ENCODE measurements around the gene RTEL1.
"Not testable (repeated sequence)": the region's sequence is repeated elsewhere in the genome, so short reads cannot be mapped to it uniquely, and the experiment has no call there.

Gene RTEL1, protein sequence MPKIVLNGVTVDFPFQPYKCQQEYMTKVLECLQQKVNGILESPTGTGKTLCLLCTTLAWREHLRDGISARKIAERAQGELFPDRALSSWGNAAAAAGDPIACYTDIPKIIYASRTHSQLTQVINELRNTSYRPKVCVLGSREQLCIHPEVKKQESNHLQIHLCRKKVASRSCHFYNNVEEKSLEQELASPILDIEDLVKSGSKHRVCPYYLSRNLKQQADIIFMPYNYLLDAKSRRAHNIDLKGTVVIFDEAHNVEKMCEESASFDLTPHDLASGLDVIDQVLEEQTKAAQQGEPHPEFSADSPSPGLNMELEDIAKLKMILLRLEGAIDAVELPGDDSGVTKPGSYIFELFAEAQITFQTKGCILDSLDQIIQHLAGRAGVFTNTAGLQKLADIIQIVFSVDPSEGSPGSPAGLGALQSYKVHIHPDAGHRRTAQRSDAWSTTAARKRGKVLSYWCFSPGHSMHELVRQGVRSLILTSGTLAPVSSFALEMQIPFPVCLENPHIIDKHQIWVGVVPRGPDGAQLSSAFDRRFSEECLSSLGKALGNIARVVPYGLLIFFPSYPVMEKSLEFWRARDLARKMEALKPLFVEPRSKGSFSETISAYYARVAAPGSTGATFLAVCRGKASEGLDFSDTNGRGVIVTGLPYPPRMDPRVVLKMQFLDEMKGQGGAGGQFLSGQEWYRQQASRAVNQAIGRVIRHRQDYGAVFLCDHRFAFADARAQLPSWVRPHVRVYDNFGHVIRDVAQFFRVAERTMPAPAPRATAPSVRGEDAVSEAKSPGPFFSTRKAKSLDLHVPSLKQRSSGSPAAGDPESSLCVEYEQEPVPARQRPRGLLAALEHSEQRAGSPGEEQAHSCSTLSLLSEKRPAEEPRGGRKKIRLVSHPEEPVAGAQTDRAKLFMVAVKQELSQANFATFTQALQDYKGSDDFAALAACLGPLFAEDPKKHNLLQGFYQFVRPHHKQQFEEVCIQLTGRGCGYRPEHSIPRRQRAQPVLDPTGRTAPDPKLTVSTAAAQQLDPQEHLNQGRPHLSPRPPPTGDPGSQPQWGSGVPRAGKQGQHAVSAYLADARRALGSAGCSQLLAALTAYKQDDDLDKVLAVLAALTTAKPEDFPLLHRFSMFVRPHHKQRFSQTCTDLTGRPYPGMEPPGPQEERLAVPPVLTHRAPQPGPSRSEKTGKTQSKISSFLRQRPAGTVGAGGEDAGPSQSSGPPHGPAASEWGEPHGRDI (N-terminal part only)

DNA sequence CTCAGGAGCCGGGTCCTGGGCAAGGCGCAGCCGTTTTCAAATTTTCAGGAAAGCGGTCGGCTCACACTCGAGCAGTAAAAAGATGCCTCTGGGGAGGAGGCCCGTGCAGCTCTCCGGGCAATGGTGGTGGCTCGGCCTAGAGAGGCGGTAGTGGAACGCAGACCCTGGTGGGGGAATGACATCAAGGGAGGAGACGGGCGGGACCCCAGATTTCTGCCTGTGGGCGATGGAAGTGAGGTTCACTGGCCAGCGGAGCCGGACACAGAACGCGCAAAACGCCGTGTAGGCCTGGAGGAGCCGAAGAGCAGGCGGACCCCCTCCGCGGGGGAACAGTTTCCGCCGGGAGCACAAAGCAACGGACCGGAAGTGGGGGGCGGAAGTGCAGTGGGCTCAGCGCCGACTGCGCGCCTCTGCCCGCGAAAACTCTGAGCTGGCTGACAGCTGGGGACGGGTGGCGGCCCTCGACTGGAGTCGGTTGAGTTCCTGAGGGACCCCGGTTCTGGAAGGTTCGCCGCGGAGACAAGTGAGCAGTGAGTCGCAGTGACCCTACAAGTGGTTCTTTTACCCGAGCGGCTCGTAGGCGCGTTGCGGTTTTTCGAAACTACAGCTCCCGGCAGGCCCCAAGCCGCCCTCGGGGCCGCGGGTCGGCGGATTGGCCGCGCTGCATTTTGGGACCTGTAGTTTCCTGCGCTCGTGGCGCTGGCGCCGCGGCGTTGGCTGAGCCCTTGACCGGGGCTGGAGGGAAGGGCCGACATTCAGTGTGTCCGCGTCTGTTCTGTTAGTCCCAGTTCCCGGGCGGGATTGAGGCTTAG is at the start of gene RTEL1:
Gene RTEL1 (plus strand): TSS at position 376 of the 812 bp plus-strand sequence. CDS start 1,091 bp downstream, outside the sequence.
- peak; percentile 91 for DNase-seq

DNA sequence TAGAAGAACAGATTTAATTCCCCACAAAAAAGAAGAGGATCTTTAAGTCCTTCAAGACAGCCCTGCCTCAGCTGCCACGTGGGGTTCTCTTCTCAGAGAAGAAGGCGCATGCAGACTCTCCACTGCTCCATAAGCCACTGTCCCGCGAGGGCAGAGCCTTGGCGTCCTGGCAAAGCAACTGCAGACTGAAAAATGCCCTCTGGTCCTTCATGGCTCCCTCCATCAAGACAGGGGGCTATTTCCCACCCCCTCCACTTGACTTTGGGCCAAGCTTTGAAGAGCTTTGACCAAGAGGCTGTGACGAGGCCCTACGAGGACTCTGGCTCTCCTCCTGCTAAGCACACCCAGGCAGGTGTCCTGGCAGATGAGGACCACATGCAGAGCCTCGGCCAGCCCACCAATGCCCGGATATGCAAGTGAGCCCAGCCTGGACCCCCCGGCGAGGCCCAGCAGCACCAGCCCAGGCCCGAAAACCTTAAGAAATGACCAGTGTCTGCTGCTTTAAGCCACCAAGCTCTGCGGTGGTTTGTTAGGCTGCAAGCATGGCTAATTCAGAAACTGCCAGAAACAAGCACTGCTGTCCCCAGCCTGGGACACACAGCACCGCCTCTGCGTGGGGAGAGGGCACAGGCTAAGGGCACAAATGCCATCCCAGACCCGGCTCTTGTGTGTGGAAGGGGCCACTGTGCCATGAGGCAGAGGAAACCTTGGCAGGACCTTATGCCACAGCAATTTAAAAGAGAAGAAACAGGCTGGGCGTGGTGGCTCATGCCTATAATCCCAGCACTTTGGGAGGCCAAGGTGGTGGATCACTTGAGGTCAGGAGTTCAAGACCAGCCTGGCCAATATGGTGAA is 47.3 kb upstream of the RTEL1 start:
- no peak for DNase-seq

DNA sequence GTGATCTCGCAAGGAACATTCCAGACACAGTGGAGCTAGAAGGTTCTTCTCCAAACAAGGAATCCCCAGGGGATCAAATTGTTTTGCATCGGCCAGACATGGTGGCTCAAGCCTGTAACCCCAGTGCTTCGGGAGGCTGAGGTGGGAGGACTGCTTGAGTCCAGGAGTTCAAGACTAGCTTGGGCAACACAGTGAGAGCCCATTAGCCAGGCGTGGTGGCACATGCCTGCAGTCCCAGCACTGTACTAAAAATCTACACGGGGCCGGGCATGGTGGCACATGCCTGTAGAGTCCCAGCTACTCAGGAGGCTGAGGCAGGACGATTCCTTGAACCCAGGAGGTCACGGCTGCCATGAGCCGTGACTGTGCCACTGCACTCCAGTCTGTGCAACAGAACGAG is 46.5 kb upstream of the RTEL1 start:
- no peak for DNase-seq

DNA sequence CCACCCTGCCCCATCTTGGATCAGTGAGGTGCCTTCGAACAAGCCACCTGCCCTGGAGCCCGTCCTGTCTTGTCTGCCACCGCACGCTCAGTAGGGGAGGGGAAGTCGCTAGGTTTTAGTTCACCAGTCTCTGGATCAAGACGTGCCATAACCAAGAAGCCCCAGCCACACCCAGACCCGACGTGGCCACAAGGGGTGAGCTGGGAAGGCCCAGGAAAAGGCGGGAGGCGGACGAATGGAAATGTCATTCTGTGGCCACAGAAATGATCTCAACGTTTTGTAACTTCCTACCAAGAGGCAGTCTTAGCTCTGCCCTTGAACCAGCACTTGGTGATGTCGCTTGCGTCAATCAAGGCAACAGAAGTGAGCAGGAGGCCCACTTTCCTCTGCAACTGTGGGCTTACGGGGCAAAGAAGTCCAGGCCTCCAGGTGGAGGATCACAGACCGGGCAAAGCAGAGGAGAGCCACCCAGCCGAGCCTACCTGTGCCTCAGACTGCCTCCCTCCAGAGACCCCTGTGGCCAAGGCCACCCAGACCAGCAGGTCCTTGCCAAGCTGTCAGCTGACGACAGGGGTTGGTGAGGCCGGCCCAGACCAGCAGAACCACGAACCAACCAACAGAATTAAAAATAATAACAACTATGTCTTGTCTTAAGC is 45.7 kb upstream of the RTEL1 start:
- no peak for DNase-seq

DNA sequence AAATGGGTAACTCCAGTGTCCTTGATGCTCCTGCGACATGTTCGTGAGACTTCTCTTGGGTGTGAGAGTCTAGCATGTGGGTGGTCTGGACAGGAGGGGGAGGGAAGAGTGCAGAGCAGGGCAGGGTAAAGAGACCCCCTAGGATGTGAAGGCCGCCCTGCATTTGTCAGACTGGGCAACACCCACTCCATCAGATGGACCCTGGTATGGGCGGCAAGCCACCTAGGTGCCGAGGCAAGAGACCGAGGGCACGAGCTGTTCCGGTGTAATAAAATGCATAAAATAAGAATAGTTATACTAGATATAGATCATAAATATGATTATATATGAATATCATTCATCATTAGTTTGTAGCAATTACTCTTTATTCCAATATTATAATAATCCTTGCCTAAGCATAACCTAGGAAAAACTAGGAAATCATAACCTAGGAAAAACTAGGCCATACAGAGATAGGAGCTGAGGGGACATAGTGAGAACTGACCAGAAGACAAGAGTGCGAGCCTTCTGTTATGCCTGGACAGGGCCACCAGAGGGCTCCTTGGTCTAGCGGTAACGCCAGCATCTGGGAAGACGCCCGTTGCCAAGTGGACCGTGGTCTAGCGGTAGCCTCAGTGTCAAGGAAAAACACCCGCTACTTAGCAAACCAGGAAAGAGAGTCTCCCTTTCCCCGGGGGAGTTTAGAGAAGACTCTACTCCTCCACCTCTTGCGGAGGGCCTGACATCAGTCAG is 44.1 kb upstream of the RTEL1 start:
- not testable (repeated sequence) for DNase-seq

DNA sequence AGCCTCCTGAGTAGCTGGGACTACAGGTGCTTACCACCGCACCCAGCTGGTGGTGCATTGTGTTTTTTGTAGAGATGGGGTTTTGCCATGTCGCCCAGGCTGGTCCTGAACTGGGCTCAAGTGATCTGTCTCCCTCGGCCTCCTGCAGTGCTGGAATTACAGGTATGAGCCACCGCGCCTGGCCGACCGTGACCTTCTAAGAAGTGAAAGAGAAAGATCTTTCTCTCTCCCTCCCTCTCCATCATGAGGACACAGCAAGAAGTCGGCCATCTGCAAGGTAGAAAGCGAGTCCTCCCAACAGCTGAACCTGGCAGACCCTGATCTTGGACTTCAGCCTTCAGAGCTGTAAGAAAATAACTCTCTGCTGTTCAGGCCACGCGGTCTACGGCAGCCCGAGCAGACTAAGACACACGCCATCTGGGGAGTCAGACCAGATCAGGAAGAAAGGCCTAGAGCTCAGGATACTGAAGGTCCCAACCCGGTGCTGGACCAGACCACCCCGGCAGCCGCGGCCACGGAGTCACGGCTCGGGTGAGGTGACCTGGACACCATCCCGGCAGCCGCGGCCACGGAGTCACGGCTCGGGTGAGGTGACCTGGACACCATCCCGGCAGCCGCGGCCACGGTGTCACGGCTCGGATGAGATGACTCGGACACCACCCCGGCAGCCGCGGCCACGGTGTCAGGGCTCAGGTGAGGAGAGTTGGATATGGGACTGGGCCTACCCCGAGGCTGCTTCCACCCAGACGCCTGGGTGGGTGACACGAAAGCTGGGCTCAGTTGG is 40.8 kb upstream of the RTEL1 start:
- no peak for DNase-seq

DNA sequence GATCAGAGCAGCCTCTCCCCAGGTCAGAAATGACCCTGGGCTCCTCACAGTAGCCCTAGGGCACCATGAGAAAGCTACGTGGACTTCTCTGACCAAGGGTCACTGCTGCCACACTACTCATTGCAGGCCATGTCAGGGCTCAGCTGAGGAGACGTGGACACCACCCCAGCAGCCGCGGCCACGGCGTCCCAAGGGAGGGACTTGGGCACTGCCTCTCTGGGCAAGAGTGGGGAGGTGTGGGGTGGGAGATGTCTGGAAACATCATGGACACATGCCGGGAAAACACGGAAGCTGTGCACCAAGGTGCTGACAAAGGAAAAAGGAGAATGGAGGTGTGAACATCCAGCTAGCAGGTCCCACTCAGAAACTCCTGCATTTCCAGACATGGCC is 40.2 kb upstream of the RTEL1 start:
- DNase-seq = no peak

DNA sequence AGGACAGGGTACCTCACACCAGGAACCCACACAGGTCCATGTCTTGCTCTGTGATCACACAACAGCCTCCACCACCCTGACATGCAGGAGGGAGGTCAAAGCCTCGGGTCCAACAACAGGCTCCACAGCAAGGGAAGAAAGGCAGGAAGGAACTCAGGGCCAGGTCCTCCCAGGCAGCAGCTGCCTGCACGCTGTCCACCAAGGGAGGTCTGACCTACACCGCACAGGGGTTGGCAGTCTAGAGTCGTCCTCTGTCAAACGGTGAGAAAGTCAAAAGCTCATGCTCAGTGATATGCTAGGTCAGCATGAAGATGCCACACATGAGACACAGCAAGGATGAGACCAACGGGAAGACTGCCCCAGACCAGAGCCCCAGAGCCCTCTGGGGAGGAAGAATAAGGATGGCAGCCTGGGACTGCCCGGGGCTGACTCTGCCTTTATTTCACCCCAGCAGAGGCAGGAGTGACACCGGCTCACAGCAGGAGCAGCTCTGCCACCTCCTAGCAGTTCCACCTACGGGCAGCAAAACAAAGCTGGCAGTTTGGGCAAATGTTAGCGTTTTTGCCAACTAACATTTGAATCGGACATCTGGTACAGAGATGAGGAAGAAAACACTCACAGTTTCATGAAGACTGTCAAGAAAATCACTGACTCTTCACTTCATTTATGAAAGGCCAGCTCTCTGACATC is 39.7 kb upstream of the RTEL1 start:
- DNase-seq = no peak

DNA sequence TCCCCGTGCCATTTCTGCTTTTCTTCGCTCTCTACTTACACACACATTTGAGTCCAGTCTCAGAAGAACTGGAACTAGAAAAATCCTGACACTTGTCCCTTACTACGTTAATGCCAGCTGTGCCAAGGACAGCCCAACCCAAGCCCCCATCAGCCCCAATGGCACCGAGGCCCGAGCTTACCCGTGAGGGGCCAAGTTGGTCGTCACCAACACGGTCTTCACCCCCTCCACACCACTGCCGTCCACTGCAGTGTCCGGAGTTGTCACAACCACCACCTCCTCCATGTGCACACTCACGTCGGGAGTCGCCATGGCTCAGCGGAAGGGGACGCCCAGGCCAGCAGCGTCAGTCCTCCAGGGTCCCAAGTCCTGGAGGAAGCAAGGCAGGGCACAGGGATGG is 39.0 kb upstream of the RTEL1 start:
- DNase-seq = no peak

DNA sequence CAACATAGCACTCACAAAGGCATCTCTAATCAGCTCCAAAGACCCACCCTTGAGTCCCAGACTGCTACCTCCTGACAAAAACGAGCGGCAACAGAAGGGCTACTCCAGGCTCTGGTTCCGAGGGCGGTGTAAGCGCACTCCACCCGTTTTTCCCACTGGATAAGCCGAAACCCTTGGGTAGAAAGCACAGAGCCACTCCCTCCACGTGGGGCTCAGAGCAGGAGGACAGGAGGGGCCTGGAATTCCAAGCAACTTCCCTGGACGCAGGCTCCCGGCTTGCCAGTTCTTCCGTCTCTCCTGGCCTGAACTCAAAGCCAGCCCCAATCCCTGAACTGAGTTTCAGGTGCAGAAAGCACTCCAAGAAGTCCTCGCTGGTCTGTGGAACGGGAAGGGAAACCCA is 38.6 kb upstream of the RTEL1 start:
- DNase-seq = no peak

DNA sequence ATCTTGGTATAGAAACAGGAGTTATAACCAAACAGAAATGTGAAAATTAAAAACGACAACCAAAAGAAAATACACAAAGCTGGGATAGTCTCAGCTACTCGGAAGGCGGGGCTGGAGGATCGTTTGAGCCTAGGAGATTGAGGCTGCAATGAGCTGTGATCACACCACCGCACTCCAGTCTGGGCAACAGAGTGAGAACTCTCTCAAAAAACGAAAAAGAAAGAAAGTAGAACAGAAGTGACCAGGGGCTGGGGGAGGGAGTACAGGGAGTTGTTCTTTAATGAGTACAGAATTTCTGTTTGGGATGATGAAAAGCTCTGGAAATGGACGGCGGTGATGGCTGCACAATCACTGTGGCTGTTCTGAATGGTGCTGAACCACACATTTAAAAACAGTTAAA is 37.1 kb upstream of the RTEL1 start:
- DNase-seq = no peak

DNA sequence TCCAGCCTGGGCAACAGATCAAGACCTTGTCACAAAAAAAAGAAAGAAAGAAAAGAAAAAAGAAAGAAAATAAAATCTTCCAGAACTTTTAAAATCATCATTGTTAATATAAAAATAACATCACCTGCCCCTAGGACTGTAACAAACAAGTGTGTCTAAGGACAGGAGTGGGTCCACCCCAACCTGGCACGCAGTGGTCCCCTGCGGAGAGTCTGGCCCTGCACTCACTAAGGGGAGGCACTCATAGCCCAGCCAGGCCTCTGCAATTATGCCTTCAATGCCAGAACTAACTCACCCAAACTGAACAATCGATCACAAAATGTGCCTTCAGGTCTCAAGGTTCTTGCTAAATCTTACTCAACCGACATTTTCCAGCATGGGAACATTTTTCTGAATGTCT is 36.0 kb upstream of the RTEL1 start:
- DNase-seq = no peak

DNA sequence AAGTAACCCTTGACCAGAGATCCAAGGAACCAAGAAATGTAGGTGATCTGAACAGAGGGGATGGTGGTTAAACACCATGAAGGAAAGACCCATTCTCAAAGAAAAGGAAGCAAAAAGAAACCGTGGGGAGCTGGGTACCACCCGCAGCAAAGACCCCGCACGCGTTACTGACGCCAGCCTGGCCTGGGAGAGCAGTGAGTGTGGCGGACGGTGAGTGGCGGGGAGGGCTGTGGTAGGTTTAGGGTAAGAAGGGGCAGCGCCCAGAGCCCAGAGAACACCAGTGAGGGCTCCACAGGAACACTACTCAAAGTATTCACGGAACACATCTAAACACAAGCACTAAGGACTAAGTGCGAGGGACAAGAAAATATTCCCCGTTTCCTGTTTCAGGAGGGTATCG is 35.4 kb upstream of the RTEL1 start:
- no peak for DNase-seq

DNA sequence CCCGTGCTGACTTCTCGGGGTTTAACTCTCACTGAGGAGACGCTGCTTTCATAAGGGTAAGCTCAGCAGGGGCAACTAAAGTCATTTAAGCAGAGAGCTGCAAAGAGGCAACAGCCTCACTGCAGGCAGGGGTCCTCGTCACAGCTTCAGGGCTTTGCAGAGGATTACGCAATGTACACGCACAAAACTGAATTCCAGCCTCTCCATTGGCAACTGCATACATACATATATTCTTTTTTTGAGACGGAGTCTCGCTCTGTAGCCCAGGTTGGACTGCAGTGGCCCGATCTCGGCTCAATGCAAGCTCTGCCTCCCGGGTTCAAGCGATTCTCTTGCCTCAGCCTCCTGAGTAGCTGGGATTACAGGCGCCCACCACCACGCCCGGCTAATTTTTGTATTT is 33.6 kb upstream of the RTEL1 start:
- DNase-seq = no peak

DNA sequence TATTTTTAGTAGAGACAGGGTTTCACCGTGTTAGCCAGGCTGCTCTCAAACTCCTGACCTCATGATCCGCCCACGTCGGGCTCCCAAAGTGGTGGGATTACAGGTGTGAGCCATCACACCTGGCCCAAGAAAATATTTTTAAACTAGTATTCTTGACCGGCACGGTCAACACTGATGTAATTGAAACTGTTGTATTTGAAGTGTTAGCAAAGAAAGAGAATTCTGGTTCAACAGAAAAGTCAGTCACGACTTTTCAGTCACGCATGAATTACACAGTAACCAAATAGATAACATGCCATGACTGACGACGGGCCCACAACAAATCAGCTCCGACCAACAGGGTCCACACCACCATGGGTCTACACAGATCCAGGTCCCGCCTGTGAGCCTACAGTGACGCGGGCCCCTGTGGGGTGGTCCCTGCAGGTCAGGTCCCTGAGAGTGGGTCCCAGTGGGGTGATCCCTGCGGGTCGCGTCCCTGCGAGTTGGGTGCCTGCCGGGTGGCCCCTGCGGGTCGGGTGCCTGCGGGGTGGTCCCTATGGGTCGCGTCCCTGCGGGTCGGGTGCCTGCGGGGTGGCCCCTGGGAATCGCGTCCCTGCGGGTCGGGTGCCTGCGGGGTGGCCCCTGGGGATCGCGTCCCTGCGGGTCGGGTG is 32.2 kb upstream of the RTEL1 start:
- DNase-seq = peak; percentile 46

DNA sequence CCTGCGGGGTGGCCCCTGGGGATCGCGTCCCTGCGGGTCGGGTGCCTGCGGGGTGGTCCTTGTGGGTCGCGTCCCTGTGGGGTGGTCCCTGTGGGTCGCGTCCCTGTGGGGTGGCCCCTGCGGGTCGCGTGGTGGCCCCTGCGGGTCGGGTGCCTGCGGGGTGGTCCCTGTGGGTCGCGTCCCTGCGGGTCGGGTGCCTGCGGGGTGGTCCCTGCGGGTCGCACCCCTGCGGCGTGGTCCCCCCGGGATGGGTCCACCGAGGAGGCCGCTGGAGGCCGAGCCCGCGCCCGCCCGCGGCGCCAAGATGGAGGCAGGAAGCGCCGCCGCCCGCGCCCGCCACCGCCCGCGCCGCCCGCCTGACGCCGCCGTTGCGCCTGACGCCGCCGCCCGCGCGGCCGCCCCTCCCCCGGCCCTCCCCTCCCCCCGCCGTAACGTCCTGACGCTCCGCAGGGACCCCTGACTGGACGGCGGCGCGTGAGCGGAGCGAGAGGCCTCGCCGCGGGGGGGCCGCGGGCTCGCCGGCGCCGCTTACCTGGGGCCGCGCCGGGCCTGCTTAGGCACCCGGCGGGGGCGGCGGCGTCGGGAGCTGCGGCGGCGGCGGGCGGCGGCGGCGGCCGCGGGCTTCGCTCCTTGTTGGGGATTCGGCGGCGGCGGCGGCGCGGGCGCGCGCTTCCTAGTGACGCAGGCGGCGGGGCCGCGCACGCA is 31.5 kb upstream of the RTEL1 start, which contains the start of gene GMEB2:
Gene GMEB2 (minus strand): TSS at position 678 of the 705 bp plus-strand sequence. CDS start 7,704 bp downstream, outside the sequence.
- DNase-seq = peak; percentile 81

DNA sequence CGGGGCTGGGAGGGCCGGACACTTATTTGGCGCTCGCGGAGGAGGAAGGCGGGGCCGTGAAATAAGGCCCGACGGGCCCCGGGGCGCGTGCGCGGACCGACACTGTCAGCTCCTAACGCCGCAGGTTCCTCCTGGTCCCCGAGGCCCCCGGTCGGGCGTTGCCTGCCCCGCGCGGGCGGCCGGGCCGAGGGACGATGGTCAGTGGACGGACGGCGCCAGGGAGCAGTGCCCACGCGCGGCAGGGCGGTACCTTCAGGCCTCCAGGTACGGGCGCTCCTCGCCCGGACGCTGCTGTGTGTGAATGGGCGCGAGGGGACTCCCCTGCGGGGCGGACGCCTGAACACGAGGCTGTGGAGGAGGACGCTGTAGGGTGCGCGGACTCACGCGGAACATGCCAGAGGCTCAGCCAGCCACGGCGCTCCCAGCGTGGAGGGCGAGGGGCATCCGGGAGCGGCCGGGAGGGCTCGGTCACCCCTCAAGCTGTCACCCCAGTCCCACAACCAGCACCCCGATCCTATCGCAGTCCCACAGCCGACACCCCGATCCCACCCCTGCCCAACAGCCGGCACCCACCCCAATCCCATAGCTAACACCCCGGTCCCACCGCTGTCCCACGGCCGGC is 30.9 kb upstream of the RTEL1 start:
- peak; percentile 94 for DNase-seq
